Activated B cell treated with CpG ODN at 0.5 μM for 24 hours (primary cell): ENCODE results near the gene RNF40. TPM values are rescaled to one million over a fixed set of nuclear protein-coding genes. Genes with fewer than 3 reads are reported as not detected.
A peak's percentile ranks its signal among the peaks of the same experiment; 100 is the strongest.

ENCODE experiments used
- ATAC-seq: fragments of 200-7000 bp; cut with Tn5 transposase; one replicate; pipeline ENCODE4 v1.10.0; 2021; ENCODE audit warnings: low read depth, mild to moderate bottlenecking, moderate library complexity
- CTCF ChIA-PET: fragments of 350-600 bp; sonication (Branson Sonifier 250); formaldehyde crosslinking; loops from one replicate; lab custom pipeline; 2021; ENCODE audit warnings: antibody characterized with exemption; lab: Charles Lee
- POLR2A ChIA-PET: fragments of 350-600 bp; sonication (Branson Sonifier 250); formaldehyde crosslinking; loops from one replicate; lab custom pipeline; 2021; ENCODE audit warnings: antibody characterized with exemption; lab: Charles Lee
- DNase-seq: peaks from one replicate; pipeline ENCODE4 v3.0.0; 2022
- H3K27ac Mint-ChIP-seq: one replicate; pipeline ENCODE4 v1.8.0; 2020; ENCODE audit warnings: mixed read lengths
- H3K27me3 Mint-ChIP-seq: one replicate; pipeline ENCODE4 v1.8.0; 2021; ENCODE audit warnings: mixed read lengths
- H3K36me3 Mint-ChIP-seq: one replicate; pipeline ENCODE4 v1.8.0; 2021; ENCODE audit warnings: low read depth, mixed read lengths
- H3K4me1 Mint-ChIP-seq: one replicate; pipeline ENCODE4 v1.8.0; 2021; ENCODE audit warnings: mixed read lengths
- H3K4me3 Mint-ChIP-seq: one replicate; pipeline ENCODE4 v1.8.0; 2020; ENCODE audit warnings: mild to moderate bottlenecking, mixed read lengths
- H3K9me3 Mint-ChIP-seq: one replicate; pipeline ENCODE4 v1.8.0; 2020; ENCODE audit warnings: mixed read lengths
- CTCF ChIP-seq: fragments of 200-600 bp; IDR thresholded peaks from one replicate; pipeline ENCODE4 v1.8.0; 2022; ENCODE audit warnings: antibody characterized with exemption, mild to moderate bottlenecking
- intact Hi-C: fragments of 100-400 bp; cut with micrococcal nuclease; formaldehyde crosslinking; loops from one replicate; pipeline ENCODE4 v1.15.1; 2024
- total RNA-seq: library from RNA; stranded (reverse); gene quantifications from 2 replicates; pipeline ENCODE4 v1.2.3, GENCODE V29; 2022

RNF40 gene
- total RNA-seq, 1 donor from 2014 or later, result 117 TPM

- Mint-ChIP-seq H3K27me3 (no peaks in the 10 kb centered on the region), H3K9me3 (no peaks in the 10 kb centered on the region), H3K4me1 (peaks cover 24% of the 10 kb centered on the region), H3K4me3 (no peak overlapping the region), H3K27ac (no peak overlapping the region), H3K36me3 (peaks cover 48% of the 10 kb centered on the region)
- CTCF ChIA-PET, result no interaction called here
- POLR2A ChIA-PET, result interaction anchor here (0.6 kb wide), 1 partner anchor 1822 kb away, joined by 4 read pairs; no protein-coding TSS in a partner anchor
- DNase-seq, result no peak
- intact Hi-C loops, result no loop called here
- ATAC-seq, result no peak
- TF ChIP-seq CTCF, result no peak
These were observed 11.2 kb upstream of the RNF40 start for GRCh38 chr16:30750876-30751465.

- intact Hi-C loops, result no loop called here
- peaks cover 59% of the 10 kb centered on the region for H3K36me3 Mint-ChIP-seq
- CTCF ChIA-PET, result no interaction called here
- no peaks in the 10 kb centered on the region for H3K27me3 Mint-ChIP-seq
- no peak for TF ChIP-seq CTCF
- H3K9me3 Mint-ChIP-seq, result no peaks in the 10 kb centered on the region
- peaks cover 12% of the 10 kb centered on the region for H3K4me1 Mint-ChIP-seq
- no peak overlapping the region for H3K27ac Mint-ChIP-seq
- ATAC-seq, result no peak
- POLR2A ChIA-PET, result no interaction called here
- H3K4me3 Mint-ChIP-seq, result no peak overlapping the region
- no peak for DNase-seq
These were observed 8.5 kb upstream of the RNF40 start for GRCh38 chr16:30753596-30753995.

- Mint-ChIP-seq H3K4me1 (peaks cover 20% of the 10 kb centered on the region), H3K27me3 (no peaks in the 10 kb centered on the region), H3K27ac (no peak overlapping the region), H3K36me3 (peaks cover 45% of the 10 kb centered on the region), H3K9me3 (no peaks in the 10 kb centered on the region), H3K4me3 (no peak overlapping the region)
- ChIA-PET CTCF (no interaction called here), POLR2A (no interaction called here)
- ATAC-seq, result no peak
- no peak for DNase-seq
- intact Hi-C loops, result no loop called here
- TF ChIP-seq CTCF, result no peak
These were observed 6.0 kb upstream of the RNF40 start for GRCh38 chr16:30755955-30756780.

- no peaks in the 10 kb centered on the region for H3K9me3 Mint-ChIP-seq
- intact Hi-C loops, result no loop called here
- CTCF ChIA-PET, result no interaction called here
- peaks cover 43% of the 10 kb centered on the region for H3K36me3 Mint-ChIP-seq
- POLR2A ChIA-PET, result no interaction called here
- H3K27me3 Mint-ChIP-seq, result no peaks in the 10 kb centered on the region
- TF ChIP-seq CTCF, result no peak
- H3K4me1 Mint-ChIP-seq, result peaks cover 21% of the 10 kb centered on the region
- no peak overlapping the region for H3K27ac Mint-ChIP-seq
- ATAC-seq (no peak), DNase-seq (no peak)
- H3K4me3 Mint-ChIP-seq, result no peak overlapping the region
These were observed 5.4 kb upstream of the RNF40 start for GRCh38 chr16:30756781-30757100.

- Mint-ChIP-seq H3K27ac (peak overlapping the region; percentile 18), H3K36me3 (peaks cover 48% of the 10 kb centered on the region), H3K4me3 (no peak overlapping the region), H3K27me3 (no peaks in the 10 kb centered on the region), H3K9me3 (no peaks in the 10 kb centered on the region), H3K4me1 (peaks cover 24% of the 10 kb centered on the region)
- no peak for DNase-seq
- ChIA-PET POLR2A (interaction anchor here (0.6 to 0.7 kb wide), 2 partner anchors 127 to 441 kb away, joined by 3 to 6 read pairs; no protein-coding TSS in a partner anchor), CTCF (no interaction called here)
- no peak for TF ChIP-seq CTCF
- intact Hi-C loops, result no loop called here
- no peak for ATAC-seq
These were observed 4.8 kb upstream of the RNF40 start for GRCh38 chr16:30757316-30757715.
